AG09309 (cell line): ENCODE data around the gene PCDHGA1.

Experiments used
- DNase-seq: peaks from one replicate; pipeline ENCODE4 v3.0.0-alpha.2; 2010; ENCODE audit warnings: low read depth
- H3K4me3 ChIP-seq: 2 replicates; pipeline ENCODE4 v1.5.1; 2011; ENCODE audit warnings: mild to moderate bottlenecking, low read depth, low read length, moderate library complexity; ENCODE audit not compliant: control insufficient read depth
- TF ChIP-seq, protein P1 (sequence below): IDR thresholded peaks from 2 replicates; pipeline ENCODE4 v1.5.1; 2011; ENCODE audit warnings: mild to moderate bottlenecking, low read depth, low read length, inconsistent platforms; ENCODE audit not compliant: insufficient read depth, control insufficient read depth; ENCODE audit errors: missing control alignments

Gene PCDHGA1

DNA sequence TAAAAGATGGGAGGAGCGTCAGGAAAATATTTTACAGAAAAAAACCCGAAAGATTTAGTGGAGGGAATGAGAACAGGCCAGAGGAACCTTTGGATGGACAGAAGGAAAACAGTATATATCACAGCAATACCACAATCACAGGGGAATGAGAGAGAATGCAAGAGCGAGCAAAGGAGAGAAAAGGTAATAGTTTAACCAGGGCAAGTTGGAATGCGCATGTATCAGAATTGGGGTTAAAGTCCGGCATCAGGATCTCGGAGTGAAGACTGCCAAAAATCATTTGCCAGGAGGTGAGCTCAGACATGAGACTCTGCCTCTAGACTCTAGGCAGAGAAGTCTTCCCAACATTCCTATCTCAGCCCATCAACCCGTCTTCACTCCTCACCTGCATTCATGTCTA, 195.3 kb downstream of the PCDHGA1 start:
- TF ChIP-seq, protein P1, sequence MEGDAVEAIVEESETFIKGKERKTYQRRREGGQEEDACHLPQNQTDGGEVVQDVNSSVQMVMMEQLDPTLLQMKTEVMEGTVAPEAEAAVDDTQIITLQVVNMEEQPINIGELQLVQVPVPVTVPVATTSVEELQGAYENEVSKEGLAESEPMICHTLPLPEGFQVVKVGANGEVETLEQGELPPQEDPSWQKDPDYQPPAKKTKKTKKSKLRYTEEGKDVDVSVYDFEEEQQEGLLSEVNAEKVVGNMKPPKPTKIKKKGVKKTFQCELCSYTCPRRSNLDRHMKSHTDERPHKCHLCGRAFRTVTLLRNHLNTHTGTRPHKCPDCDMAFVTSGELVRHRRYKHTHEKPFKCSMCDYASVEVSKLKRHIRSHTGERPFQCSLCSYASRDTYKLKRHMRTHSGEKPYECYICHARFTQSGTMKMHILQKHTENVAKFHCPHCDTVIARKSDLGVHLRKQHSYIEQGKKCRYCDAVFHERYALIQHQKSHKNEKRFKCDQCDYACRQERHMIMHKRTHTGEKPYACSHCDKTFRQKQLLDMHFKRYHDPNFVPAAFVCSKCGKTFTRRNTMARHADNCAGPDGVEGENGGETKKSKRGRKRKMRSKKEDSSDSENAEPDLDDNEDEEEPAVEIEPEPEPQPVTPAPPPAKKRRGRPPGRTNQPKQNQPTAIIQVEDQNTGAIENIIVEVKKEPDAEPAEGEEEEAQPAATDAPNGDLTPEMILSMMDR, result no peak
- DNase-seq, result no peak
- H3K4me3 ChIP-seq, result no peak overlapping the region

DNA sequence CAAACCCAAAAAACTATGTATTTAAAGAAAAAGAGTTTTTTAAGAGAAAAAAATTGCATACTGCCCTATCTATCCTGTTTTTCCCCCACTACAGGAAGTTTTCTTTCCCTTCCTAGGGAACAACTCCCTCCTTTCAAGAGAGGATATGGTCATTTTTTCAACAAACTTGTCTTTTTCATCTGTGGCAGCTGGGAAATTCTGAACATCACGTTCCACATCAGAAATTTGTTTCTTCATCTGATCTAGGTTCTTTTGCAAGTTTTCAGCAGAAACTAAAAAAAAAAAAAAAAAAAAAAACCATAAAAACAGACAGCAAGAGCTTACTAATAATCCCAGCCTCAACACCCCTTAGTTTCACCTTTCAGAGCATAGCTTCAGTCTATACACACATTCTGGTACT, 197.1 kb downstream of the PCDHGA1 start:
- no peak overlapping the region for H3K4me3 ChIP-seq
- DNase-seq, result no peak
- TF ChIP-seq, protein P1, result no peak

- TF ChIP-seq, protein P1, result no peak
- DNase-seq, result no peak
- H3K4me3 ChIP-seq, result no peak overlapping the region
Measured at GRCh38 chr5:141528291-141528984, 198.1 kb downstream of the PCDHGA1 start.

GRCh38 chr5:141529002-141529401, 198.7 kb downstream of the PCDHGA1 start:
- no peak for DNase-seq
- TF ChIP-seq, protein P1, result no peak
- no peak overlapping the region for H3K4me3 ChIP-seq

DNA sequence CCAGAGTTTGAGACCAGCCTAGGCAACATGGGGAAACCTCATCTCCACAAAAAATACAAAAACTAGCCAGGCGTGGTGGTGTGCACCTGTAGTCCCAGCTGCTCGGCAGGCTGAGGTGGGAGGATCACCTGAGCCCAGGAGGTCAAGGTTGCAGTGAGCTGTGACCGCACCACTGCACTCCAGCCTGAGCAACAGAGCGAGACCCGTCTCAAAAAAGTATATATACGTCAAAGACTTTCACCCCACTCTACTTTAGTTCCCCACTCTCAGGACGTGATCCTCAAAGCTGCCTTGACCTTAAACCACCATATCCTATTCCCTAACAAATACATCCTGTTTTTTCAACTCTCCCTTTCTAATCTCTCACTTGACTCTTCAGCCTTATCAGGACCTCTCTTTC, 199.6 kb downstream of the PCDHGA1 start:
- no peak overlapping the region for H3K4me3 ChIP-seq
- no peak for DNase-seq
- TF ChIP-seq, protein P1, result no peak

DNA sequence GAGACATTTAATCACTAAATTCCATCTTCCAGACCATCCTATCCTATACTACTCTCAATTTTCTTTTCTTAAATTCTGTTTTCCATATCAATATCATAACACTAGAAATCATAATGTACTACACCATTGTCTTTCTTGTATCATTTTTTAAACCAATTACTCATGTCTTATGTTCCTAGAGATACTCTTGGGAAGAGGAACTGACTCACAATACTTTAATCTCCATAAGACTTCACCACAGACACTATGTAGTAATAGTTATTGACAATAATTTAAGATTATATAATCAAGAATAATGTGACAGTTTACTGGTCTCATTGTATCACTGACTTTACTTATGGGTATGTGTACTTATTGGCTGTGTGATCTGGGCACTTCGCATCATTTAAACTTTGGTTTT, 202.4 kb downstream of the PCDHGA1 start:
- no peak overlapping the region for H3K4me3 ChIP-seq
- DNase-seq, result no peak
- TF ChIP-seq, protein P1, result no peak
